Mesendoderm (in vitro differentiated cells): ENCODE measurements around the gene ATP5F1E.

Source experiments
- DNase-seq: peaks from one replicate; pipeline ENCODE4 v3.0.0; 2013
- H2AK5ac ChIP-seq: 2 replicates; pipeline ENCODE4 v1.6.1; 2013; ENCODE audit warnings: low read length, inconsistent platforms
- H2BK120ac ChIP-seq: 2 replicates; pipeline ENCODE4 v1.6.1; 2013; ENCODE audit warnings: low read depth, mild to moderate bottlenecking, low read length, moderate library complexity, mixed read lengths
- H2BK15ac ChIP-seq: replicated peaks from 2 replicates; pipeline ENCODE4 v1.6.1; 2013; ENCODE audit warnings: low read depth, mild to moderate bottlenecking, moderate library complexity
- H2BK5ac ChIP-seq: 2 replicates; pipeline ENCODE4 v1.6.1; 2013; ENCODE audit warnings: low read length, inconsistent platforms
- H3K18ac ChIP-seq: 2 replicates; pipeline ENCODE4 v1.6.1; 2013; ENCODE audit warnings: mild to moderate bottlenecking, low read length, mixed read lengths
- H3K23ac ChIP-seq: one replicate; pipeline ENCODE4 v1.6.1; 2013; ENCODE audit warnings: low read length
- H3K27ac ChIP-seq: 2 replicates; pipeline ENCODE4 v1.5.1; 2013; ENCODE audit warnings: low read depth, mild to moderate bottlenecking, inconsistent platforms, low read length, moderate library complexity
- H3K27me3 ChIP-seq: 2 replicates; pipeline ENCODE4 v1.6.1; 2013; ENCODE audit warnings: low read length, control low read depth, mild to moderate bottlenecking, inconsistent platforms; ENCODE audit not compliant: insufficient read depth, poor library complexity
- H3K36me3 ChIP-seq: 2 replicates; pipeline ENCODE4 v1.6.1; 2013; ENCODE audit warnings: low read length, inconsistent platforms; ENCODE audit not compliant: control insufficient read depth, insufficient read depth
- H3K4ac ChIP-seq: one replicate; pipeline ENCODE4 v1.6.1; 2013; ENCODE audit warnings: low read depth, mild to moderate bottlenecking, low read length, moderate library complexity
- H3K4me1 ChIP-seq: 2 replicates; pipeline ENCODE4 v1.6.1; 2013; ENCODE audit warnings: low read depth, low read length, inconsistent platforms; ENCODE audit not compliant: control insufficient read depth
- H3K4me2 ChIP-seq: 2 replicates; pipeline ENCODE4 v1.6.1; 2013; ENCODE audit warnings: low read length
- H3K4me3 ChIP-seq: 2 replicates; pipeline ENCODE4 v1.5.1; 2013; ENCODE audit warnings: mild to moderate bottlenecking, low read length
- H3K56ac ChIP-seq: one replicate; pipeline ENCODE4 v1.6.1; 2013; ENCODE audit warnings: low read length
- H3K79me1 ChIP-seq: 2 replicates; pipeline ENCODE4 v1.6.1; 2013; ENCODE audit warnings: low read length, inconsistent platforms
- H3K79me2 ChIP-seq: 2 replicates; pipeline ENCODE4 v1.6.1; 2013; ENCODE audit warnings: mild to moderate bottlenecking, low read length; ENCODE audit not compliant: control insufficient read depth, insufficient read depth
- H3K9ac ChIP-seq: 2 replicates; pipeline ENCODE4 v1.6.1; 2013; ENCODE audit warnings: low read length, inconsistent platforms
- H4K5ac ChIP-seq: one replicate; pipeline ENCODE4 v1.6.1; 2013; ENCODE audit warnings: low read length
- H4K8ac ChIP-seq: one replicate; pipeline ENCODE4 v1.6.1; 2013; ENCODE audit warnings: low read depth, mild to moderate bottlenecking, control low read depth, low read length, moderate library complexity
- WGBS: extraction: QIAGEN DNeasy Blood & Tissue Kit; methylation state at CpG from one replicate; pipeline ENCODE4 v1.1.7; 2013; ENCODE audit warnings: low lambda C conversion rate, missing lambda C conversion rate; ENCODE audit not compliant: insufficient coverage; ENCODE audit errors: extremely low coverage; 5-methylcytosine and 5-hydroxymethylcytosine counted together

Gene ATP5F1E

DNA sequence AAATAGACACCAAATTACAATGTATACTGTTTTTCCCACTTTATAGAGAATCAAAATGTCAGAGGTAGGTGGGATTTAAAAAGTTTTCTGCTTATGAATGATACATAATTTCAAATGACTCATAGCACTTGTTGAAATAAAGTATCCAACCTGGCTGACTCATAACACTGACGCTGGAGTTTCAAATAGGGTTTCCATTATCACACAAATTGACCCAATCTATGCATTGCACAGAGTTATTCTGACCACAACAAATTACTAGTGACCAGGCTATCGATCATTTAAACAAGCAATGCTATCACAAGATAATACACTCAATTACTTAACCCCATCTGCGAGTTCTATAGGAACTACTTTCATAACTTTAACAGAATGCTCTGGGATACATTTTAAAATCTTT is 42.3 kb upstream of the ATP5F1E start:
- no peak overlapping the region for H2BK15ac ChIP-seq
- no peak overlapping the region for H3K18ac ChIP-seq
- H3K27ac ChIP-seq: no peak overlapping the region
- H3K4me3 ChIP-seq: no peak overlapping the region
- no peak overlapping the region for H2BK5ac ChIP-seq
- H3K4me2 ChIP-seq: no peak overlapping the region
- H3K4me1 ChIP-seq: no peaks in the 10 kb centered on the region
- no peaks in the 10 kb centered on the region for H3K79me1 ChIP-seq
- no peak overlapping the region for H3K4ac ChIP-seq
- no peak overlapping the region for H3K23ac ChIP-seq
- no peak overlapping the region for H3K56ac ChIP-seq
- no peaks in the 10 kb centered on the region for H3K36me3 ChIP-seq
- H3K9ac ChIP-seq: no peak overlapping the region
- no peak overlapping the region for H2BK120ac ChIP-seq
- DNase-seq: no peak
- no peak overlapping the region for H2AK5ac ChIP-seq
- no peak overlapping the region for H4K5ac ChIP-seq
- H4K8ac ChIP-seq: no peak overlapping the region
- H3K79me2 ChIP-seq: no peaks in the 10 kb centered on the region
- no peaks in the 10 kb centered on the region for H3K27me3 ChIP-seq
- WGBS: no CpG with 5 or more reads among the region's 3 CpGs

DNA sequence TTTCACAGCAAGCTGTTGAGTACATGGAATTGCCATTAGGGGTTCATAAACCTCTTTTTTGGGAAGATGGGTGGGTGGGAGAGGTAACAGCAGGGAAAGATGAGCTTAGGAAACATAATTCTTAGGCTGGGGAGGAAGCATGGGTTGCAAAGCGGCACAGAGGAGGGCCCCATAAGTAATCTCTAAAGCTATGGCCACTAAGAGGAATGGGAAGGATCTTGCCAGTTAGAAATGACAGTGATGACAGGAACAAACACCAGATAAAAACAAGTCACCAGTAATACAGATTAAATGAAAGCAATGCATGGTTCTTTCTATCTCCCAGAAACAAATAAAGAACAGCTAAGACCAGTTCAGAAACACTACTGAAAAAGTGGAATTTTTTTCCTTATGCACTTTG is 41.4 kb upstream of the ATP5F1E start:
- H3K79me2 ChIP-seq: no peaks in the 10 kb centered on the region
- no peak overlapping the region for H3K9ac ChIP-seq
- no CpG with 5 or more reads among the region's 1 CpG for whole genome bisulfite sequencing
- no peak overlapping the region for H3K18ac ChIP-seq
- H3K27me3 ChIP-seq: no peaks in the 10 kb centered on the region
- no peaks in the 10 kb centered on the region for H3K36me3 ChIP-seq
- no peak overlapping the region for H4K5ac ChIP-seq
- H3K56ac ChIP-seq: no peak overlapping the region
- no peak overlapping the region for H3K23ac ChIP-seq
- H3K4me1 ChIP-seq: no peaks in the 10 kb centered on the region
- H2AK5ac ChIP-seq: no peak overlapping the region
- no peak overlapping the region for H2BK5ac ChIP-seq
- no peak for DNase-seq
- H3K27ac ChIP-seq: no peak overlapping the region
- H2BK120ac ChIP-seq: no peak overlapping the region
- no peak overlapping the region for H4K8ac ChIP-seq
- no peaks in the 10 kb centered on the region for H3K79me1 ChIP-seq
- no peak overlapping the region for H3K4ac ChIP-seq
- no peak overlapping the region for H3K4me3 ChIP-seq
- no peak overlapping the region for H3K4me2 ChIP-seq
- H2BK15ac ChIP-seq: no peak overlapping the region

DNA sequence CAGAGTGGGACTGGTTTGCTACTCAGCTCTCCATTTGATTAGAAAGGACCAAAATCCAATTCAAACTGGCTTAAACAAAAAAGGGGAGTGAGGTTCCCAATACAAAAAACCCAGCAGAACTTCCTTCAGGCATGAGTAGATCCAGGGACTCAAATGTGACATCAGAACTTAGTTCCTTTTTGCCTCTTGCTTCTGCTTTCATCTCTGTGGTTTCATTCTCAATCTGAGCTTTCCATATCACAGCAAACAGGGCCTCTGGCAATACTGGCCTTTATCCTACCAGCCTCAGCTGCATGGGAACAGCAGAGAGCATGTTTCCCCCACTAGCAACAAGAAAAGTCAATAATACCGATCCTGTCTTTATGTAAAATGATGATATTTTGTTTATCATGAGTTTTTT is 39.1 kb upstream of the ATP5F1E start:
- Histone ChIP-seq H3K79me2 (no peaks in the 10 kb centered on the region), H3K23ac (no peak overlapping the region), H3K9ac (no peak overlapping the region), H3K56ac (no peak overlapping the region), H3K4ac (no peak overlapping the region), H3K79me1 (no peaks in the 10 kb centered on the region), H2BK5ac (no peak overlapping the region), H3K27ac (no peak overlapping the region), H3K4me1 (no peaks in the 10 kb centered on the region), H2BK120ac (no peak overlapping the region), H4K5ac (no peak overlapping the region), H3K18ac (no peak overlapping the region), H2AK5ac (no peak overlapping the region), H3K4me2 (no peak overlapping the region), H3K4me3 (no peak overlapping the region), H4K8ac (no peak overlapping the region), H3K27me3 (no peaks in the 10 kb centered on the region), H2BK15ac (no peak overlapping the region), H3K36me3 (no peaks in the 10 kb centered on the region)
- no peak for DNase-seq
- no CpG with 5 or more reads among the region's 1 CpG for WGBS

DNA sequence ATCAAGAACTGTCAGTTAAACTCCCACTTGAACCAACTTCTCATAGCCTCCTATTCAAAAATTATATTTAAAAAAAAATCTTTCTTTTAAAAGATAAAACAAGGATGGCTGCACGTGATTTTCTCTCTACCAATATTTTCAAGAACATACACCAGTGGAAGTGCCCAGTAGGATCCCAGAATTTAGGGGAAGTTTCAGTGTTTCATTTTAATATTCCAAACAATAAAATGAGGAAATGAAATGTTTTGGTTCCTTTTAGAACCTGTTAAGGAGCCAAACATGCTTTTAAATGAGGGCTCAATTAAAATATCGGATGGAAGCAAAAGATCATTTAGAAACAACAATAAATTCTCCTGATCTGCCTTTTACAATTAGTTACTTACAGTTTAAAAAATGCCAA is 36.9 kb upstream of the ATP5F1E start:
- Histone ChIP-seq H3K4ac (no peak overlapping the region), H3K36me3 (no peaks in the 10 kb centered on the region), H3K23ac (no peak overlapping the region), H2AK5ac (no peak overlapping the region), H3K4me1 (no peaks in the 10 kb centered on the region), H3K27ac (no peak overlapping the region), H3K4me2 (no peak overlapping the region), H2BK120ac (no peak overlapping the region), H4K8ac (no peak overlapping the region), H2BK5ac (no peak overlapping the region), H3K27me3 (no peaks in the 10 kb centered on the region), H3K4me3 (no peak overlapping the region), H3K56ac (no peak overlapping the region), H3K79me1 (no peaks in the 10 kb centered on the region), H3K18ac (no peak overlapping the region), H2BK15ac (no peak overlapping the region), H4K5ac (no peak overlapping the region), H3K79me2 (no peaks in the 10 kb centered on the region), H3K9ac (no peak overlapping the region)
- no CpG with 5 or more reads among the region's 2 CpGs for WGBS
- DNase-seq: no peak

DNA sequence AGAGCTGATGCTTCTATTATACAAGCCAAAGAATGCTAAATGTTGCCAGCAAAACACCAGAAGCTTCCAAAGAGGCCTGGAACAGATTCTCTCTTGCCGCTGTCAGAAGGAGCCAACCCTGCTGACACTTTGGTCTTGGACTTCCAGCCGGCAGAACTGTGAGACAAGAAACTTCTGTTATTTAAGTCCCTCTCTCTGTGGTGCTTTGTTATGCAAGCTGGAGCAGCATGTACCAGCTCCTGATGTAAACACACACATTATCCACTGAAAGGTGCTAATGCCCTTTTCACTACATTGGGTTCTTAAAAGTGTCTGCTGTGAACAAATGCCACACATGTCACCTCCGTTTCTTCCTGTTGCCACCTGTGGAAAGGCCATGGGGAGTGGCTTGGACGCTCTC is 36.4 kb upstream of the ATP5F1E start:
- Histone ChIP-seq H3K18ac (no peak overlapping the region), H4K8ac (no peak overlapping the region), H3K4me3 (no peak overlapping the region), H3K56ac (no peak overlapping the region), H3K9ac (no peak overlapping the region), H3K36me3 (no peaks in the 10 kb centered on the region), H3K27me3 (no peaks in the 10 kb centered on the region), H3K4me2 (no peak overlapping the region), H3K79me2 (no peaks in the 10 kb centered on the region), H3K4ac (no peak overlapping the region), H4K5ac (no peak overlapping the region), H2BK15ac (no peak overlapping the region), H2BK5ac (no peak overlapping the region), H3K4me1 (no peaks in the 10 kb centered on the region), H3K27ac (no peak overlapping the region), H2AK5ac (no peak overlapping the region), H3K23ac (no peak overlapping the region), H3K79me1 (no peaks in the 10 kb centered on the region), H2BK120ac (no peak overlapping the region)
- no CpG with 5 or more reads among the region's 4 CpGs for WGBS
- DNase-seq: no peak

DNA sequence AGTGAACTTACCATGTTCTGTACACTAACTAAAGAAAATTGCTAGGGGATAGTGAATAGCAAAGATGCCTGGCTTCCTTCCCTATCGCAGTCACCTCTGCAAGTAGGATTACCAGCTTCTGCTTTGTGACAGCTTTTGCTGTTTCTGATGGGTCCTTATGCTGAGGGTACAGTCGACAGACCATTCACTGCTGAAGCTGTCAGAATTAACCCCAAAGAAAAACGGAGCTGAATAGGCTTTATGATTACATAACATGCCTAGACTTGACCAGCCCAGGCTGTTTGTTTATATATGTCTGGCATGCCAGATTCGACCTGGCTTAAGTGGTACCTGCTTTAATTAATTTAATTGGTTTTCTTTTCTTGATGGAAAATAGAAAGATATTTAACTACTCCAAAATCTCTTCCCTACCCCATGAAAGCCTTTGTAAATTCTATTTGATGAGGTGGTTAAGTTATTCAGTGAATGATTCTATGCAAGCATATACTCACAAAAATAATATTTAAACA is 32.1 kb upstream of the ATP5F1E start:
- H3K79me1 ChIP-seq: no peaks in the 10 kb centered on the region
- DNase-seq: no peak
- no peak overlapping the region for H3K56ac ChIP-seq
- no peaks in the 10 kb centered on the region for H3K4me1 ChIP-seq
- H4K8ac ChIP-seq: no peak overlapping the region
- no peak overlapping the region for H3K18ac ChIP-seq
- H2AK5ac ChIP-seq: no peak overlapping the region
- H2BK5ac ChIP-seq: no peak overlapping the region
- WGBS: no CpG with 5 or more reads among the region's 4 CpGs
- H3K27me3 ChIP-seq: no peaks in the 10 kb centered on the region
- H2BK15ac ChIP-seq: no peak overlapping the region
- no peak overlapping the region for H3K27ac ChIP-seq
- H4K5ac ChIP-seq: no peak overlapping the region
- H3K4me3 ChIP-seq: no peak overlapping the region
- no peaks in the 10 kb centered on the region for H3K36me3 ChIP-seq
- no peaks in the 10 kb centered on the region for H3K79me2 ChIP-seq
- H3K9ac ChIP-seq: no peak overlapping the region
- no peak overlapping the region for H2BK120ac ChIP-seq
- H3K23ac ChIP-seq: no peak overlapping the region
- no peak overlapping the region for H3K4me2 ChIP-seq
- no peak overlapping the region for H3K4ac ChIP-seq
